ENCODE measurements around the gene RAB1B.
"Not testable (repeated sequence)": the region's sequence is repeated elsewhere in the genome, so short reads cannot be mapped to it uniquely, and the experiment has no call there.

RAB1B gene

GRCh38 chr11:66299186-66299585, 30.7 kb downstream of the RAB1B start:
- DNase-seq (ENCODE audit: low read depth, low spot score): no peak

DNA sequence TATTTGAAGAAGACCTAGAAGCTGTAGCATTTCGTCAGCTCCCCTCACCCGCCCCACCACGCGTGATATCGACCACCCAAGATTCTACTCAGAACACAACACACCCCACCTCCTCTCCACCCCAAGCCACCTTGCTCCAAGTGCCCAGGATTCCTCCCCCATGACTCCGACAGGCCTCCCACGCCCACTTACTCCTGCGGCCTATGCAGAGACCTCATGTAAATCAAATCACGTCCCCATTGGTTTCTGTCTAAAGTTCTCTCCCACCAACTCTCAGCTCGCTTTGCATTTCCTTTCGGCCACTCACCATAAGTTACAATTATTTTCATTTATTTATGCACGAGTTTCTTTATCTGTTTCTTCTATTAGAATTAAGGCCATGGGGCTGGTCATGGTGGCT, 34.2 kb downstream of the RAB1B start:
- no peak for DNase-seq (ENCODE audit: low read depth, low spot score)

- DNase-seq (ENCODE audit: low read depth, low spot score): no peak
These were observed 41.0 kb downstream of the RAB1B start for GRCh38 chr11:66309475-66309874.

DNA sequence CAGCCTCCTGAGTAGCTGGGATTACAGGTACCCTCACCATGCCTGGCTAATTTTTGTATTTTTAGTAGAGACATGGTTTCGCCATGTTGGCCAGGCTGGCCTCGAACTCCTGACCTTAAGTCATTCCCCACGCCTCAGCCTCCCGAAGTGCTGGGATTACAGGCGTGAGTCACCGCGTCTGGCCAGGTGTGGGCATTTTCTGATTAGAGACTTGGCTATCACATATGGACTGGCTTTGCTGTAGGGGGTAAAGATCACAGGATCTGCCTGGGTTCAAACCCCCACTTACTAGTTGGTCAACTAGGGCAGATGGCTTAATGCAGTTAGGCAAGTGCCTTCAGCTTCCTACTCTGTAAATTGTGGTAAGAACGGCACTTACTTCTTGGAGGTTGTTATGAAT, 41.9 kb downstream of the RAB1B start:
- no peak for DNase-seq (ENCODE audit: low read depth, low spot score)

DNA sequence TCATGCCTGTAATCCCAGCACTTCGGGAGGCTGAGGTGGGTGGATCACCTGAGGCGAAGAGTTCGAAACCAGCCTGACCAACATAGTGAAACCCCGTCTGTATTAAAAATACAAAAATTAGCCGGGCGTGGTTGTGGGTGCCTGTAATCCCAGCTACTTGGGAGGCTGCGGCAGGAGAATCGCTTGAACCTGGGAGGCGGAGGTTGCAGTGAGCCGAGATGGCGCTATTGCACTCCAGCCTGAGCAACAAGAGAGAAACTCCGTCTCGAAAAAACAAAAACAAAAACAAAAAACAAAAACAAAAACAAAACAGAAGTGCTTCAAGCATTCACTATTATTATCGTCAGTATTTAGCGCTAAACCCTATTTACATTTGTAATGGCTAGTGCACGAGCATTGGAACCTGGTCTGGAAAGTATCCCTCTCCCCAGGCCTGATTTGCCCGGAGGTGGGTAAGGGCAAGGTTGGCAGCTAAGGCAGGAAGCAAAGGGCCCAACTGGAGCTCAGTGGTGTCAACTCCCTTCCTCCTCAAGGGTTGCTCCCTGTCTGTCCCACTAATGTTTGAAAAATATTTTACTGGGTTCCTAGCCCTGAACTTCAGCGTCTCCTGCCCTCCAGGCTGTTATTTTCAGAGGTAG, 42.5 kb downstream of the RAB1B start:
- not testable (repeated sequence) for DNase-seq (ENCODE audit: low read depth, low spot score)

GRCh38 chr11:66311470-66311964, 43.1 kb downstream of the RAB1B start:
- DNase-seq (ENCODE audit: low read depth, low spot score): no peak

- no peak for DNase-seq (ENCODE audit: low read depth, low spot score)
These were observed 43.6 kb downstream of the RAB1B start for GRCh38 chr11:66311965-66312548.

GRCh38 chr11:66312549-66313320, 44.3 kb downstream of the RAB1B start:
- DNase-seq (ENCODE audit: low read depth, low spot score): peak; percentile 99

- no peak for DNase-seq (ENCODE audit: low read depth, low spot score)
These were observed 45.1 kb downstream of the RAB1B start for GRCh38 chr11:66313321-66314185.

GRCh38 chr11:66314186-66314501, 45.7 kb downstream of the RAB1B start:
- DNase-seq (ENCODE audit: low read depth, low spot score): no peak

- no peak for DNase-seq (ENCODE audit: low read depth, low spot score)
These were observed 46.4 kb downstream of the RAB1B start for GRCh38 chr11:66314561-66315497.

GRCh38 chr11:66315498-66315885, 47.1 kb downstream of the RAB1B start:
- DNase-seq (ENCODE audit: low read depth, low spot score): no peak

DNA sequence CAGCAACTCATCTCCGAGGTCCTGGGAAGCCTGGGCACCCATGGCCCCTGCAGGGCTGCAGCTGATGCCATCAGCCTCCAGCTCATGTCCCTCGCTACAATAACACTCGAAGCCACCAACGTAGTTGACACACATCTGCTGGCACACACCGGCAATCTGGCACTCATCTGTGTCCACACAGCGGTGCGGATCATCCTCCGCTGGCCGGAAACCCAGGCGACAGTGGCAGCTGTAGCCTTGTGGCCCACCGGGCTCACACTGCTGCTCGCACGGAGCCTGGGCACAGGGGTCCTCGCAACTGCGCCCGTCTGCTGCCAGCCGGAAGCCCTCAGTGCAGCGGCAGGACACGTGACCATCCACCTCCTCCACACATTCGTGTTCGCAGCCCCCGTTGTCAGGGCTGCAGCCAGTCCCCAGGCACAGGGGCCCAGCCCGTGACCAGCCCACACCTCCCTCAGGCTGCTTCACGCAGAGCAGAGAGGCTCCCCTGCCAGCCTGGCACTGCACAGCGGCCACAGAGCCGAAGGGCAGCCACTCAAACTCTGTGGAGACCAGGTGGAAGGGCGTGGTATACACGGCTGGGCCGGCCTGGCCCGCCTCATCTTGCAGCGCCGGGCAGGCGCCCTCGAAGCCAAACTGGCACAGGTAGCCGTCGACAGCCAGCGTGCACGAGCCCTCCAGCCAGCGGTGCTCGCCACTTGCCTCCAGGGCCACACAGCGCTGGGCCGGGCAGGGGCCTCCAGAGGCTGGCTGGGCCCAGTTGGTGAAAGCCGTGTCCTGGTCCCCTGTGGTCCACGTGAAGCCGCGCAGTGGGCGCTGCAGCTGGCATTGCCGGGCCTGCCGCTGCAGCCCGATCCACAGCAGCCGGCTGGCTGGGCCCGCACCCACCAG, 47.7 kb downstream of the RAB1B start:
- DNase-seq (ENCODE audit: low read depth, low spot score): no peak

- DNase-seq (ENCODE audit: low read depth, low spot score): no peak
These were observed 48.4 kb downstream of the RAB1B start, which contains the start of gene CD248 for GRCh38 chr11:66316849-66317251. TSS of gene CD248 (minus strand) at chr11:66317044. CDS start at chr11:66317027, 17 bp downstream.

GRCh38 chr11:66317322-66317722, 48.9 kb downstream of the RAB1B start:
- DNase-seq (ENCODE audit: low read depth, low spot score): peak; percentile 59

DNA sequence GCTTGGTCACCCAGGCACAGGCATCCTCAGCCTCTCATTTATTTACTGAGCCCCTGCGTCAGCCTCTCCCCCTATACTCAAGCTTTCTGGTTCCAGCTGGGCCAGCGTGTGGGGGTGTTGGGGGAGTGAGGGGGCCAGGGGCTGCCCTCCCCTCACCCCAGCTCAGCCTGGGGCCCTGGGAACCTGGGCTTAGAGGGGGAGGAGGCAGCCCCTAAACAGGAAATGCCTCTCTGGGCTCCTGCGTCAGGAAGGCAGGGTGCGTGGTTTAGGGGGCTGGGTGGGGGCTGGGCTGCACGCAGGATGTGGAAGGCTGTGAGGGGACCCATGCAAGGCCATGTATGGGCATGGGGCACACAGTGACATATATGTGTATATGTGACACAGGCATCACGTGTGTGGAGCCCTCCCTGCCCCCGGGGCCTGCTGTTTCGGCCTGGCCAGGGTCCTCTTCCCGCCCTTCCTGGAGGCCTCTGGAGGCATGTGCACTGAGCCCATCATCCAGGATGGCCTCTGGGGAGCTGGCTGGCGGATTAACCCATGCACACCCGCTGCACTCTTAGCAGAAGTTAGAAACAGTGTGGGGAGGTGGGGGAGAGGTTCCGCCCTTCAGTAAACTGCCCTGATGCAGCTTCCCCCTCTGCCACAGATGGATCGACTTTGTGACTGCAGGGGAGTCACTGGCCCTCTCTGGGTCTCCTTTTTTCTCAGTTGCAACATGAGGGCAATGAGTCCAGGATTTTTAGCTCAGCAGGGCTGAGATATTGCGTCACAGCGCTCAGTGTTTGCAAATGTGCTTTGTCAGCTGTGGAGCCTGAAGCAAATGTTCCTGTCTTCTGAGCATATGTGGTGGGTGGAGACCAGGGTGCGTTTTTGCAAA, 49.5 kb downstream of the RAB1B start:
- peak; percentile 85 for DNase-seq (ENCODE audit: low read depth, low spot score)

DNA sequence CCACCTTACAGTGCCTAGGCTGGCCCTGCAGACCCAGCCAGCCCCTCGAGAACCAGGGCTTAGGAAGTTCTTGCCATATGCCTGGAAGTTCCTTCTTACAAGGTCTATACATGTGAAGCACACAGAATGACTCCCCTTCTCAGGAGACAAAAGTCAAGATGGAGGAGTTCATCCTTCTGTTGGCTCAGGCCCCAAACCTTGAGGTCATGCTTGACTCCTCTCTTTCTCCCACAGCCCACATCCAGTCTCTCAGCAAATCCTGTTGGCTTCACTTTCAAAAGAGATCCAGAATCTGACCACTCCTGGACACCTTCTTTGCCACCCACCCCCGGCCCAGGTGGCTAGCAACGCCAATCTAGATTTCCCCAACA, 50.1 kb downstream of the RAB1B start:
- no peak for DNase-seq (ENCODE audit: low read depth, low spot score)

GRCh38 chr11:66320289-66320688, 51.9 kb downstream of the RAB1B start:
- DNase-seq (ENCODE audit: low read depth, low spot score): not testable (repeated sequence)

- not testable (repeated sequence) for DNase-seq (ENCODE audit: low read depth, low spot score)
These were observed 52.3 kb downstream of the RAB1B start for GRCh38 chr11:66320748-66321147.

All from brain pericyte (primary cell).